NCI-H460 (cell line): Measurements from ENCODE around the gene ADAM17. TPM values are rescaled to one million over a fixed set of nuclear protein-coding genes. Genes with fewer than 3 reads are reported as not detected.

ENCODE experiments used
- total RNA-seq: library from RNA; depleted of rRNA; stranded (reverse); fragments of >200 nt; shearing (Covaris generic); gene quantifications from 2 replicates; pipeline ENCODE4 v1.2.3, GENCODE V29; 2014; rRNA removed

The ADAM17 gene
- total RNA-seq, 1 experiment from 2014 or later: 116 TPM

Other genes starting within 250 kb of the ADAM17 start
- gene ITGB1BP1, start 132.3 kb downstream of the ADAM17 start, total RNA-seq: 38.1 and 46.3 TPM in 2 replicates
- 76.7 and 78.5 TPM in 2 replicates for gene CPSF3, start 132.2 kb downstream of the ADAM17 start, total RNA-seq
- gene IAH1, start 81.3 kb downstream of the ADAM17 start, total RNA-seq: 101 and 109 TPM in 2 replicates
- gene YWHAQ, start 75.2 kb upstream of the ADAM17 start, total RNA-seq: 434 and 443 TPM in 2 replicates